H1 (cell line): Measurements from ENCODE around the gene TM2D1.

ENCODE experiments used
- POLR2A ChIP-seq, 2 experiments: IDR thresholded peaks; 1 replicate in 1 of 2; 2 replicates in 1 of 2; pipeline ENCODE4 v1.6.1; 2011; ENCODE audit warnings: low read depth in 2 of 2, low read length in 2 of 2, mild to moderate bottlenecking in 2 of 2; ENCODE audit errors: control extremely low read depth in 1 of 2
- TAF1 ChIP-seq: IDR thresholded peaks from 2 replicates; pipeline ENCODE4 v1.6.1; 2011; ENCODE audit warnings: mild to moderate bottlenecking, low read depth, low read length
- TBP ChIP-seq: IDR thresholded peaks from 2 replicates; pipeline ENCODE4 v1.6.1; 2011; ENCODE audit warnings: low read depth, low read length, improper control_type of control experiment
- TCF12 ChIP-seq: IDR thresholded peaks from 2 replicates; pipeline ENCODE4 v1.6.1; 2011; ENCODE audit warnings: low read depth, mild to moderate bottlenecking, low read length

DNA sequence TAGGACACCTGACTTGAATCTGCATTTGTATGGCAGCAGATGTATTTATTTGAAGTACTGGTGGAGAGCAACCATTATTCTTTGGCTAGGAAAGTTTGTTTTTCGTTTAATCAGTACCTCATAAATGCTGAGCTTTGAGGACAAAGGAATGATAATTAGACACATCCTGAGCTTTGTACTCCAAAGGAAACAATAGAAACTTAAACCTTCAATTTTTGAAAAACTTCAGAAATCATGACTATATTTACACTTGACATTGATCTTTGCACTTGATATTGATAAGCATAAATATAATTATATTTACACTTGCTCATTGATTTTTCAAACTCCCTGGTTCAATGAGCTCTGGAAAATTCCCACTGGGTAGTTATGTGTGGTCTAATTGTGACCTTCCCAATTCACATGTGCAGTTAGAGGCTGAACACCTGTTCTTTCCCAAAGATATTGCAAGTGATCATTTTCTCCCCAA, 28.0 kb upstream of the TM2D1 start:
- TF ChIP-seq TBP = no peak
- TF ChIP-seq TCF12 = no peak
- TF ChIP-seq POLR2A (IDR thresholded peaks at IDR 0.05; ENCODE audit: control extremely low read depth in 1 of 2, low read depth in 2 of 2, low read length in 2 of 2) = no peak
- no peak for TF ChIP-seq TAF1
